GM12872 (cell line): Measurements from ENCODE around the gene PCSK5.

ENCODE experiments used
- TF ChIP-seq, protein P1 (sequence below): IDR thresholded peaks from 3 replicates; pipeline ENCODE4 v1.5.1; 2011; ENCODE audit warnings: low read depth, mild to moderate bottlenecking, low read length, moderate library complexity; ENCODE audit not compliant: insufficient read depth

Gene PCSK5

GRCh38 chr9:75903785-75904360, 13.4 kb downstream of the PCSK5 start:
- TF ChIP-seq, protein P1, sequence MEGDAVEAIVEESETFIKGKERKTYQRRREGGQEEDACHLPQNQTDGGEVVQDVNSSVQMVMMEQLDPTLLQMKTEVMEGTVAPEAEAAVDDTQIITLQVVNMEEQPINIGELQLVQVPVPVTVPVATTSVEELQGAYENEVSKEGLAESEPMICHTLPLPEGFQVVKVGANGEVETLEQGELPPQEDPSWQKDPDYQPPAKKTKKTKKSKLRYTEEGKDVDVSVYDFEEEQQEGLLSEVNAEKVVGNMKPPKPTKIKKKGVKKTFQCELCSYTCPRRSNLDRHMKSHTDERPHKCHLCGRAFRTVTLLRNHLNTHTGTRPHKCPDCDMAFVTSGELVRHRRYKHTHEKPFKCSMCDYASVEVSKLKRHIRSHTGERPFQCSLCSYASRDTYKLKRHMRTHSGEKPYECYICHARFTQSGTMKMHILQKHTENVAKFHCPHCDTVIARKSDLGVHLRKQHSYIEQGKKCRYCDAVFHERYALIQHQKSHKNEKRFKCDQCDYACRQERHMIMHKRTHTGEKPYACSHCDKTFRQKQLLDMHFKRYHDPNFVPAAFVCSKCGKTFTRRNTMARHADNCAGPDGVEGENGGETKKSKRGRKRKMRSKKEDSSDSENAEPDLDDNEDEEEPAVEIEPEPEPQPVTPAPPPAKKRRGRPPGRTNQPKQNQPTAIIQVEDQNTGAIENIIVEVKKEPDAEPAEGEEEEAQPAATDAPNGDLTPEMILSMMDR = no peak

GRCh38 chr9:75904364-75904763, 13.9 kb downstream of the PCSK5 start:
- TF ChIP-seq, protein P1 = no peak

- TF ChIP-seq, protein P1 = no peak
Measured at GRCh38 chr9:75906531-75906930, 16.1 kb downstream of the PCSK5 start.

GRCh38 chr9:75907329-75907728, 16.9 kb downstream of the PCSK5 start:
- TF ChIP-seq, protein P1 = no peak

DNA sequence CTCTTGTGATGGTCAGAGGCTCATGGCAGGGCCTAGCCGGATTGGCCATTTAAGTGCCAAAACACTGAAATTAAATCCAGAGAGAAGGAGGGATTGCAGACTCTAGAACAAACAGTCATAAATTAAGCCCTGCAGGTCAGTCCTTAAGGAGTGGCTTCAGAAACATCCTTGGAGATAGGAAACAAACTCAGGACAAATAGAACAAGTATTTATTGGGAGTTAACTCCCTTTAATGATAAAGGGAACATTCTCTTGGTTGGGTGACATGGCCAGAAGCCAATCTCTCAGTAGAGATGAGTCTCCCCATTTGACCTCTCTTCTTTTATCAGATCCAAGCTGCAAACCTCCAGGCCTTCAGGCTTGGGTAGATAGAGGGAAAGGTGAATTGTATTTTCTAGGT, 17.4 kb downstream of the PCSK5 start:
- TF ChIP-seq, protein P1 = no peak

DNA sequence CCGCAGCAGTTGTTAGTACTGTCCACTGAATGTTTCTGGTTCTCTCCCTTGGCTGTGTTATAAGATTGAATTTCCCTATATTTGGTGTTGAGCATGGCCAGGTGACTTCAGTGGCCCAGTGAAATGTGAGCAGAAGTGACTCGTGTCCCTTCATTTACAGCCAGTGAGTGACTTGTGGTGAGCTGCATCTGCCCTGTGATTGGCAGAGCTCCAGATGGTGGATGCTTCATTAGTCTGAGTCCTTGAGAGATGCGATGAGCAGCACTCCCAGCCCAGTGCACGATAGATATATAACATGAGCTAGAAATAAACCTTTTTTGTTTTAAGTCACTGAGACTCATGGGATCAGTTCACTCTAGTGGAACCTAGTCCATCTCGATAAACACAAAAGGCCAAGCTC, 19.3 kb downstream of the PCSK5 start:
- TF ChIP-seq, protein P1 = no peak

DNA sequence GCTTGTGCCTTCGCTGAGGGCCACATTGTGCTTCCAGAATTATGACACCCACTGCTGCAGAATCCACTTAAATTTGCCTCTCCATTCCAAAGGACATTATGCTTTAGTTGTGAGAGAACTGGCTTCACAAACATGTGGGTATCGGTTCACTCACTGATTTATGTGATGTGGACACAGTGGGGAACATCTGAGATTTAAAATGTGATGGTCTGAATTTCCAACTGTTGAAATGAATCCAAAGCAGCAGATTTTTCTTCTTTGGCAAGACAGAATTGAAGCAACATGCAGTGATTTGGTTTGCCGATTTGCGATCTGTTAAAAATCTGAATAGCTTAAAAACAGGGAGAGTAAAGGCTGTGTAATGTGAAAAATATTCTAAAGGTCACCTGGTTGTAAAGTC, 20.3 kb downstream of the PCSK5 start:
- TF ChIP-seq, protein P1 = no peak
